ENCODE results near the gene PRKCSH. TPM values are rescaled to one million over a fixed set of nuclear protein-coding genes. Genes with fewer than 3 reads are reported as not detected.

Gene PRKCSH
- total RNA-seq, 4 donors from 2014 or later, result 64.1 to 107 (median 99.1) TPM

- no peak overlapping the region for H3K4me3 ChIP-seq
- H3K27me3 ChIP-seq, result no peaks in the 10 kb centered on the region
- no peak for DNase-seq
- intact Hi-C loops (cut with DNase I), result no loop called here
- WGBS, 2 donors, result 69 to 77% methylated on average over 7 of the region's 7 CpGs
- H3K36me3 ChIP-seq, result peaks cover 0 to 44% (median 8%) of the 10 kb centered on the region in 3 donors
- no peak overlapping the region for H3K27ac ChIP-seq
- H3K9me3 ChIP-seq, result no peaks in the 10 kb centered on the region
- peaks cover 0 to 10% (median 0%) of the 10 kb centered on the region in 3 donors for H3K4me1 ChIP-seq
- no peak for TF ChIP-seq POLR2A (IDR thresholded peaks at IDR 0.05)
- TF ChIP-seq CTCF (IDR thresholded peaks at IDR 0.05), result no peak
Measured at GRCh38 chr19:11499890-11500420, 64.5 kb downstream of the PRKCSH start.

Small RNA genes lying within 50 kb of the gene (small RNA-seq; reads per million reads assigned to genes)
- gene MIR7974 (0.21 to 7.6 (median 2.7) reads per million in 4 donors), gene RF00019 (0 reads per million in 4 donors)

Other genes with a start within 250 kb of the PRKCSH start
- 100 to 1,000 TPM in 1 of 4 donors, 10 to 100 TPM in 3; 29.3 to 287 (median 57.1) TPM for gene KANK2, start 238.1 kb upstream of the PRKCSH start, total RNA-seq
- gene ANGPTL8, start 196.0 kb upstream of the PRKCSH start, total RNA-seq, result not detected
- 10 to 100 TPM; 19.7 to 94.0 (median 33.3) TPM for gene DOCK6, start 173.1 kb upstream of the PRKCSH start, total RNA-seq
- gene TSPAN16, start 139.5 kb upstream of the PRKCSH start, total RNA-seq, result not detected
- 10 to 100 TPM; 55.9 to 90.4 (median 73.8) TPM for gene RAB3D, start 96.0 kb upstream of the PRKCSH start, total RNA-seq
- 100 to 1,000 TPM in 2 of 4 donors, 10 to 100 TPM in 2; 80.1 to 173 (median 129) TPM for gene TMEM205, start 89.4 kb upstream of the PRKCSH start, total RNA-seq
- 10 to 100 TPM in 1 of 4 donors, 1 to 10 TPM in 3; 5.7 to 17.7 (median 8.0) TPM for gene CCDC159, start 89.1 kb upstream of the PRKCSH start, total RNA-seq
- 10 to 100 TPM in 1 of 4 donors, 1 to 10 TPM in 3; 5.1 to 14.2 (median 9.7) TPM for gene PLPPR2, start 80.2 kb upstream of the PRKCSH start, total RNA-seq
- gene SWSAP1, start 61.0 kb upstream of the PRKCSH start, total RNA-seq, result 1 to 10 TPM; 1.0 to 2.9 (median 1.3) TPM
- 1 to 10 TPM in 2 of 4 donors, under 1 TPM in 2; 0.35 to 6.2 (median 1.0) TPM for gene EPOR, start 51.3 kb upstream of the PRKCSH start, total RNA-seq
- 1 to 10 TPM in 1 of 4 donors, under 1 TPM in 3; 0.22 to 1.9 (median 0.45) TPM for gene RGL3, start 16.3 kb upstream of the PRKCSH start, total RNA-seq
- 1 to 10 TPM in 1 of 4 donors, under 1 TPM in 1, not detected in 2; 0.19 to 8.8 TPM for gene ODAD3, start 514 bp upstream of the PRKCSH start, total RNA-seq
- gene ELAVL3, start 45.4 kb downstream of the PRKCSH start, total RNA-seq, result not detected
- gene ZNF653, start 70.2 kb downstream of the PRKCSH start, total RNA-seq, result 10 to 100 TPM in 1 of 4 donors, 1 to 10 TPM in 3; 3.6 to 10.2 (median 5.0) TPM
- gene ECSIT, start 93.5 kb downstream of the PRKCSH start, total RNA-seq, result 10 to 100 TPM; 41.4 to 47.1 (median 43.1) TPM
- gene CNN1, start 103.2 kb downstream of the PRKCSH start, total RNA-seq, result 100 to 1,000 TPM in 1 of 4 donors, 10 to 100 TPM in 3; 20.4 to 437 (median 45.0) TPM
- gene ELOF1, start 123.6 kb downstream of the PRKCSH start, total RNA-seq, result 10 to 100 TPM; 21.7 to 31.6 (median 28.6) TPM
- gene ACP5, start 142.0 kb downstream of the PRKCSH start, total RNA-seq, result 10 to 100 TPM; 12.2 to 61.9 (median 33.0) TPM
- 1 to 10 TPM; 3.5 to 9.2 (median 6.5) TPM for gene ZNF627, start 161.8 kb downstream of the PRKCSH start, total RNA-seq

Data from esophagus squamous epithelium (tissue), 5 donors.